Trophoblast cell (in vitro differentiated cells and primary cell): ENCODE data around the gene MTHFD1L.
A peak's percentile ranks its signal among the peaks of the same experiment; 100 is the strongest.

Experiments
- DNase-seq, 2 donors: peaks; one replicate each; pipeline ENCODE4 v3.0.0-alpha.2; 2016
- H2AFZ ChIP-seq: 2 replicates; pipeline ENCODE4 v1.6.1; 2013; ENCODE audit warnings: low read length, moderate library complexity, mild to moderate bottlenecking; ENCODE audit not compliant: insufficient read depth, poor library complexity
- H2AK5ac ChIP-seq: 2 replicates; pipeline ENCODE4 v1.6.1; 2013; ENCODE audit warnings: mild to moderate bottlenecking, low read length
- H2BK120ac ChIP-seq: 2 replicates; pipeline ENCODE4 v1.6.1; 2013; ENCODE audit warnings: low read length, mild to moderate bottlenecking, moderate library complexity; ENCODE audit not compliant: insufficient read depth, poor library complexity
- H2BK12ac ChIP-seq: 2 replicates; pipeline ENCODE4 v1.6.1; 2013; ENCODE audit warnings: mild to moderate bottlenecking, low read length, moderate library complexity
- H2BK5ac ChIP-seq: 2 replicates; pipeline ENCODE4 v1.6.1; 2013; ENCODE audit warnings: low read length, low read depth, moderate library complexity, mild to moderate bottlenecking; ENCODE audit not compliant: poor library complexity
- H3K14ac ChIP-seq: 2 replicates; pipeline ENCODE4 v1.6.1; 2013; ENCODE audit warnings: mild to moderate bottlenecking, low read length
- H3K18ac ChIP-seq: 2 replicates; pipeline ENCODE4 v1.6.1; 2013; ENCODE audit warnings: mild to moderate bottlenecking, low read length
- H3K23ac ChIP-seq: 2 replicates; pipeline ENCODE4 v1.6.1; 2013; ENCODE audit warnings: low read length
- H3K27ac ChIP-seq: 2 replicates; pipeline ENCODE4 v1.5.1; 2013; ENCODE audit warnings: low read depth, mild to moderate bottlenecking, inconsistent platforms, low read length, moderate library complexity
- H3K27me3 ChIP-seq: 2 replicates; pipeline ENCODE4 v1.6.1; 2013; ENCODE audit warnings: inconsistent platforms, mild to moderate bottlenecking, low read length, moderate library complexity; ENCODE audit not compliant: insufficient read depth
- H3K36me3 ChIP-seq, 2 experiments: 1 replicate in 1 of 2; 2 replicates in 1 of 2; pipeline ENCODE4 v1.6.1; 2013; ENCODE audit warnings: low read length in 2 of 2, mild to moderate bottlenecking in 2 of 2, moderate library complexity in 1 of 2; ENCODE audit not compliant: insufficient read depth in 2 of 2, control insufficient read depth in 1 of 2
- H3K4ac ChIP-seq: 2 replicates; pipeline ENCODE4 v1.6.1; 2013; ENCODE audit warnings: low read depth, mild to moderate bottlenecking, low read length, moderate library complexity
- H3K4me1 ChIP-seq, 2 experiments: 1 replicate in 1 of 2; 2 replicates in 1 of 2; pipeline ENCODE4 v1.6.1; 2013; ENCODE audit warnings: low read length in 2 of 2, mild to moderate bottlenecking in 2 of 2, moderate library complexity in 1 of 2; ENCODE audit not compliant: insufficient read depth in 2 of 2, control insufficient read depth in 1 of 2
- H3K4me2 ChIP-seq: 2 replicates; pipeline ENCODE4 v1.6.1; 2013; ENCODE audit warnings: inconsistent platforms, mild to moderate bottlenecking, low read length, moderate library complexity
- H3K4me3 ChIP-seq: 2 replicates; pipeline ENCODE4 v1.5.1; 2013; ENCODE audit warnings: mild to moderate bottlenecking, low read depth, low read length, inconsistent platforms
- H3K79me1 ChIP-seq: one replicate; pipeline ENCODE4 v1.6.1; 2013; ENCODE audit warnings: low read length
- H3K79me2 ChIP-seq: 2 replicates; pipeline ENCODE4 v1.6.1; 2013; ENCODE audit warnings: low read length, mild to moderate bottlenecking; ENCODE audit not compliant: control insufficient read depth, insufficient read depth, poor library complexity
- H3K9ac ChIP-seq: 2 replicates; pipeline ENCODE4 v1.6.1; 2013; ENCODE audit warnings: mild to moderate bottlenecking, low read length
- H3K9me3 ChIP-seq: 2 replicates; pipeline ENCODE4 v1.6.1; 2013; ENCODE audit warnings: low read depth, mild to moderate bottlenecking, control low read depth, inconsistent platforms, low read length; ENCODE audit not compliant: insufficient read depth
- H4K12ac ChIP-seq: 2 replicates; pipeline ENCODE4 v1.6.1; 2013; ENCODE audit warnings: low read depth, mild to moderate bottlenecking, low read length, moderate library complexity
- H4K8ac ChIP-seq: 2 replicates; pipeline ENCODE4 v1.6.1; 2013; ENCODE audit warnings: low read depth, mild to moderate bottlenecking, low read length, moderate library complexity
- H4K91ac ChIP-seq: one replicate; pipeline ENCODE4 v1.6.1; 2013; ENCODE audit warnings: low read depth, mild to moderate bottlenecking, low read length, moderate library complexity
- WGBS: extraction: QIAGEN DNeasy Blood & Tissue Kit; methylation state at CpG from one replicate; pipeline ENCODE4 v1.1.7; 2013; ENCODE audit warnings: missing lambda C conversion rate; ENCODE audit not compliant: insufficient read length, insufficient coverage; ENCODE audit errors: extremely low coverage; 5-methylcytosine and 5-hydroxymethylcytosine counted together

The MTHFD1L gene

GRCh38 chr6:150999576-150999975 is 134.1 kb downstream of the MTHFD1L start:
- no peak overlapping the region for H3K9ac ChIP-seq
- no peaks in the 10 kb centered on the region for H3K79me1 ChIP-seq
- no peaks in the 10 kb centered on the region for H3K36me3 ChIP-seq
- no peak overlapping the region for H3K4me3 ChIP-seq
- no peaks in the 10 kb centered on the region for H3K79me2 ChIP-seq
- H3K27me3 ChIP-seq, result no peaks in the 10 kb centered on the region
- no peak overlapping the region for H3K18ac ChIP-seq
- no peak overlapping the region for H3K4me2 ChIP-seq
- WGBS, result no CpG with 5 or more reads among the region's 6 CpGs
- H4K91ac ChIP-seq, result no peak overlapping the region
- H2BK12ac ChIP-seq, result no peak overlapping the region
- no peak overlapping the region for H3K4ac ChIP-seq
- no peak for DNase-seq
- H3K14ac ChIP-seq, result no peak overlapping the region
- H3K4me1 ChIP-seq, result peaks cover 4 to 7% of the 10 kb centered on the region in 2 experiments
- no peak overlapping the region for H2AFZ ChIP-seq
- H2BK5ac ChIP-seq, result no peak overlapping the region
- H4K8ac ChIP-seq, result no peak overlapping the region
- H3K27ac ChIP-seq, result no peak overlapping the region
- no peak overlapping the region for H3K23ac ChIP-seq
- H2AK5ac ChIP-seq, result no peak overlapping the region
- no peak overlapping the region for H4K12ac ChIP-seq
- H2BK120ac ChIP-seq, result no peak overlapping the region
- no peaks in the 10 kb centered on the region for H3K9me3 ChIP-seq

- Histone ChIP-seq H3K9me3 (no peaks in the 10 kb centered on the region), H3K27ac (no peak overlapping the region), H3K79me2 (no peaks in the 10 kb centered on the region), H4K8ac (no peak overlapping the region), H3K27me3 (no peaks in the 10 kb centered on the region), H3K4me1 (peaks cover 4 to 5% of the 10 kb centered on the region in 2 experiments), H3K79me1 (no peaks in the 10 kb centered on the region), H3K4me2 (no peak overlapping the region), H2BK12ac (no peak overlapping the region), H2BK5ac (no peak overlapping the region), H3K36me3 (no peaks in the 10 kb centered on the region), H3K18ac (no peak overlapping the region), H3K9ac (no peak overlapping the region), H2AFZ (no peak overlapping the region), H4K12ac (no peak overlapping the region), H3K4ac (no peak overlapping the region), H2BK120ac (no peak overlapping the region), H3K4me3 (no peak overlapping the region), H3K23ac (no peak overlapping the region), H4K91ac (no peak overlapping the region), H2AK5ac (no peak overlapping the region), H3K14ac (no peak overlapping the region)
- no CpG with 5 or more reads among the region's 5 CpGs for WGBS
- no peak for DNase-seq
Measured at GRCh38 chr6:151001387-151002056, 136.0 kb downstream of the MTHFD1L start.

GRCh38 chr6:151002057-151002450 is 136.6 kb downstream of the MTHFD1L start:
- H4K91ac ChIP-seq, result no peak overlapping the region
- no peak overlapping the region for H3K27ac ChIP-seq
- no peak overlapping the region for H2BK5ac ChIP-seq
- H3K23ac ChIP-seq, result no peak overlapping the region
- no peaks in the 10 kb centered on the region for H3K9me3 ChIP-seq
- no peak overlapping the region for H3K14ac ChIP-seq
- no peak overlapping the region for H3K4me2 ChIP-seq
- no peak overlapping the region for H4K8ac ChIP-seq
- peaks cover 0 to under 1% of the 10 kb centered on the region in 2 experiments for H3K4me1 ChIP-seq
- no CpG with 5 or more reads among the region's 2 CpGs for WGBS
- no peaks in the 10 kb centered on the region for H3K36me3 ChIP-seq
- no peak overlapping the region for H2BK120ac ChIP-seq
- H2BK12ac ChIP-seq, result no peak overlapping the region
- H3K9ac ChIP-seq, result no peak overlapping the region
- no peak for DNase-seq
- H3K27me3 ChIP-seq, result no peaks in the 10 kb centered on the region
- H3K4ac ChIP-seq, result no peak overlapping the region
- H3K79me1 ChIP-seq, result no peaks in the 10 kb centered on the region
- no peak overlapping the region for H4K12ac ChIP-seq
- no peak overlapping the region for H3K4me3 ChIP-seq
- H2AFZ ChIP-seq, result no peak overlapping the region
- no peak overlapping the region for H2AK5ac ChIP-seq
- no peaks in the 10 kb centered on the region for H3K79me2 ChIP-seq
- H3K18ac ChIP-seq, result no peak overlapping the region

GRCh38 chr6:151002491-151002935 is 137.0 kb downstream of the MTHFD1L start:
- Histone ChIP-seq H3K9me3 (no peaks in the 10 kb centered on the region), H3K4me3 (no peak overlapping the region), H2BK5ac (no peak overlapping the region), H2BK12ac (no peak overlapping the region), H3K36me3 (no peaks in the 10 kb centered on the region), H2AFZ (no peak overlapping the region), H3K23ac (no peak overlapping the region), H3K14ac (no peak overlapping the region), H3K27me3 (no peaks in the 10 kb centered on the region), H4K8ac (no peak overlapping the region), H2BK120ac (no peak overlapping the region), H3K79me2 (no peaks in the 10 kb centered on the region), H3K18ac (no peak overlapping the region), H3K4me1 (no peaks in the 10 kb centered on the region), H3K4ac (no peak overlapping the region), H3K4me2 (no peak overlapping the region), H4K91ac (no peak overlapping the region), H2AK5ac (no peak overlapping the region), H3K9ac (no peak overlapping the region), H3K27ac (no peak overlapping the region), H4K12ac (no peak overlapping the region), H3K79me1 (no peaks in the 10 kb centered on the region)
- peak; percentile 81 to 96 for DNase-seq
- WGBS, result no CpG with 5 or more reads among the region's 17 CpGs
